DMS79 (cell line): Measurements from ENCODE around the gene FOCAD.
"Not testable (repeated sequence)": the region's sequence is repeated elsewhere in the genome, so short reads cannot be mapped to it uniquely, and the experiment has no call there.

Experiments
- DNase-seq: peaks from one replicate; lab custom pipeline; 2025; lab: John Stamatoyannopoulos, UW

FOCAD gene

GRCh38 chr9:20974191-20974938 is 290.3 kb downstream of the FOCAD start:
- not testable (repeated sequence) for DNase-seq

GRCh38 chr9:20978249-20978648 is 294.2 kb downstream of the FOCAD start:
- no peak for DNase-seq

- DNase-seq, result no peak
These were observed 296.9 kb downstream of the FOCAD start for GRCh38 chr9:20980832-20981455.

GRCh38 chr9:20981486-20981885 is 297.4 kb downstream of the FOCAD start:
- no peak for DNase-seq

- no peak for DNase-seq
These were observed 300.4 kb downstream of the FOCAD start for GRCh38 chr9:20984506-20984905.

GRCh38 chr9:20985851-20986600 is 302.0 kb downstream of the FOCAD start:
- DNase-seq, result no peak

GRCh38 chr9:20987521-20987920 is 303.5 kb downstream of the FOCAD start:
- no peak for DNase-seq

GRCh38 chr9:20988061-20988460 is 304.0 kb downstream of the FOCAD start:
- DNase-seq, result no peak

GRCh38 chr9:20988671-20989315 is 304.7 kb downstream of the FOCAD start:
- no peak for DNase-seq

- DNase-seq, result no peak
These were observed 305.9 kb downstream of the FOCAD start for GRCh38 chr9:20989923-20990341.

GRCh38 chr9:20990867-20991266 is 306.8 kb downstream of the FOCAD start:
- DNase-seq, result no peak

GRCh38 chr9:20994486-20994885 is 310.4 kb downstream of the FOCAD start:
- DNase-seq, result no peak

GRCh38 chr9:20995616-20996015 is 311.6 kb downstream of the FOCAD start:
- DNase-seq, result no peak

GRCh38 chr9:20996809-20997208 is 312.8 kb downstream of the FOCAD start:
- DNase-seq, result no peak

GRCh38 chr9:20997503-20998076 is 313.5 kb downstream of the FOCAD start:
- DNase-seq, result no peak

- no peak for DNase-seq
These were observed 317.5 kb downstream of the FOCAD start for GRCh38 chr9:21001581-21001980.

- no peak for DNase-seq
These were observed 318.0 kb downstream of the FOCAD start for GRCh38 chr9:21002040-21002439.

GRCh38 chr9:21015129-21015815 is 331.2 kb downstream of the FOCAD start:
- DNase-seq, result no peak

GRCh38 chr9:21015995-21016394 is 331.9 kb downstream of the FOCAD start:
- DNase-seq, result no peak

- no peak for DNase-seq
These were observed 332.8 kb downstream of the FOCAD start for GRCh38 chr9:21016701-21017491.

- no peak for DNase-seq
These were observed 334.1 kb downstream of the FOCAD start for GRCh38 chr9:21018177-21018576.
